ENCODE results near the gene IRF7.

Gene IRF7

GRCh38 chr11:639332-639955, 23.7 kb upstream of the IRF7 start:
- TF ChIP-seq CTCF (IDR thresholded peaks at IDR 0.05; ENCODE audit: extremely low read depth, missing control alignments), result no peak
- no peak for DNase-seq (ENCODE audit: low spot score)

GRCh38 chr11:638631-639331, 23.0 kb upstream of the IRF7 start:
- TF ChIP-seq CTCF (IDR thresholded peaks at IDR 0.05; ENCODE audit: extremely low read depth, missing control alignments), result no peak
- DNase-seq (ENCODE audit: low spot score), result no peak

GRCh38 chr11:637593-638521, 22.1 kb upstream of the IRF7 start:
- TF ChIP-seq CTCF (IDR thresholded peaks at IDR 0.05; ENCODE audit: extremely low read depth, missing control alignments), result no peak
- DNase-seq (ENCODE audit: low spot score), result no peak

GRCh38 chr11:637333-637592, 21.5 kb upstream of the IRF7 start:
- TF ChIP-seq CTCF (IDR thresholded peaks at IDR 0.05; ENCODE audit: extremely low read depth, missing control alignments), result no peak
- DNase-seq (ENCODE audit: low spot score), result no peak

GRCh38 chr11:636511-637332, 21.0 kb upstream of the IRF7 start, which contains the start of gene DRD4:
Gene DRD4 (plus strand): TSS chr11:637269. CDS start chr11:637305, 36 bp downstream.
- TF ChIP-seq CTCF (IDR thresholded peaks at IDR 0.05; ENCODE audit: extremely low read depth, missing control alignments), result no peak
- DNase-seq (ENCODE audit: low spot score), result no peak

GRCh38 chr11:635945-636510, 20.3 kb upstream of the IRF7 start:
- no peak for TF ChIP-seq CTCF (IDR thresholded peaks at IDR 0.05; ENCODE audit: extremely low read depth, missing control alignments)
- DNase-seq (ENCODE audit: low spot score), result no peak
